HG03575 (cell line): Measurements from ENCODE around the gene C6orf89.

ENCODE experiments used
- ATAC-seq: cut with Tn5 transposase; IDR thresholded peaks from one replicate; pipeline ENCODE4 v1.9.1; 2021; ENCODE audit not compliant: unreplicated experiment, insufficient number of reproducible peaks, low FRiP score; ENCODE audit errors: extremely low read depth

The C6orf89 gene

GRCh38 chr6:36958775-36959554 lies 73.2 kb downstream of the C6orf89 start:
- no peak for ATAC-seq

- no peak for ATAC-seq
Observed at GRCh38 chr6:36959555-36960250, 74.0 kb downstream of the C6orf89 start.

DNA sequence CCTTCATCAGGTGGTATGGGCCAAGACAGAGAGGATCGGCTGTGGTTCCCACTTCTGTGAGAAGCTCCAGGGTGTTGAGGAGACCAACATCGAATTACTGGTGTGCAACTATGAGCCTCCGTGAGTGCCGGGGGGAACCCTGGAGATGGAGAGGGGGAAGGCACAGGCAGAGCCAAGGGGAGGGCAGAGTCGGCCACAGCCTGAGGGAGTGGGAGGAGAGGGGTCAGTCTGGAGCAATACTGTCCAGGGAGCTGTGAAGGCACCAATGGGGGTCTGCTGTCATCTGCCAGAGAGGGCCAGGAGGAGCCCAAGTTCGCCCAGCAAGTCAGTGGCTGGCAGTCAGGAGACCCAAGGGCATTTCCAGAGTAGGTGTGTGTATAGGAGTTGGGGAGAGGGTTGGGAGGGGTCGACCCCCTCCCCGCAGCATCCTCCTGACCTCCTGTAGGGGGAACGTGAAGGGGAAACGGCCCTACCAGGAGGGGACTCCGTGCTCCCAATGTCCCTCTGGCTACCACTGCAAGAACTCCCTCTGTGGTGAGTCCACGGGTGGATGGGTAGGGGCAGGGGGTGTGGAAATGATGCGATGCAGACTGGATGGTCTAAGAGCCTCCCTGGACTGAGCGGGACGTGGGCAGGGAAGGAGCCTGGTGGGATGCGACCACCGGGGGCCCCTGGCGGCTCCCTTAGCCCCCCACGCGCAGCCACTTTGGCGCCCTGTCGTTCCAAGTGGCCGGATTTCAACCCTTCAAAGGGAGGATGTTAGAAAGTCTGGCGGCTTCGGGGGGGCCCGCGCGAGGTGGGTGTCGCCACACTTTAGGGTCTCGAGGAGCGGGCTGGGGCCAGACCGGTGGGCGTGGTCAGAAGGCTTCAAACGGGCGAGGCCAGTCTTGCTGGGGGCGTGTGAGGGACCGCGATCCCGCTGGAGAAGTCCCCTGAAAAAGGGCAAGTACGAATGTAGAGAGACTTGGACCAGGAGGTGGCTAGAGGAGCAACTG lies 76.0 kb downstream of the C6orf89 start:
- ATAC-seq, result no peak

DNA sequence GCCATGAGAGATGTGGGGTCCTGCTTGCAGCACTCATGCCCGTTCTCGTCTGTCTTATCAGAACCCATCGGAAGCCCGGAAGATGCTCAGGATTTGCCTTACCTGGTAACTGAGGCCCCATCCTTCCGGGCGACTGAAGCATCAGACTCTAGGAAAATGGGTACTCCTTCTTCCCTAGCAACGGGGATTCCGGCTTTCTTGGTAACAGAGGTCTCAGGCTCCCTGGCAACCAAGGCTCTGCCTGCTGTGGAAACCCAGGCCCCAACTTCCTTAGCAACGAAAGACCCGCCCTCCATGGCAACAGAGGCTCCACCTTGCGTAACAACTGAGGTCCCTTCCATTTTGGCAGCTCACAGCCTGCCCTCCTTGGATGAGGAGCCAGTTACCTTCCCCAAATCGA lies 77.1 kb downstream of the C6orf89 start:
- no peak for ATAC-seq

GRCh38 chr6:36963451-36964290 lies 77.9 kb downstream of the C6orf89 start:
- no peak for ATAC-seq

- ATAC-seq, result no peak
Observed at GRCh38 chr6:36964349-36964748, 78.6 kb downstream of the C6orf89 start.

DNA sequence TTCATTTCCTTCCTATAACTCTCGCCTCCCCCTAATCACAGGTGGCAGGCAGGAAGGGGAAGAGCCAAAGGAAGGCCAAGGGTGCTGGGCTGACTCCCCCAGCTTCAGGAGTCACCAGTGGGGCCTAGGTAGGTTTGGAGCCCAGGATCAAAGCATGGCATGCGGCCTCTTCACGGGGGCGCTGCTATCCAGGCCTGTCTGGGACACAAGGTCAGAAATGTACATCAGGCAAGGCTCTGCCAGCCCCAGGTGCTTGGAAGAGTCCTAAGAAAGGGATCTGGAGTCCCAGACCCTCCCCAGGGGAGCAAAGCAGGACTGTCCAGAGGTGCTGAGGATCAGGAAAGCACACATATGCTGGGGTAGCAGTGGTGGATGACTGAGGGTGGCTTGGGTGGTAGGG lies 79.2 kb downstream of the C6orf89 start:
- no peak for ATAC-seq

DNA sequence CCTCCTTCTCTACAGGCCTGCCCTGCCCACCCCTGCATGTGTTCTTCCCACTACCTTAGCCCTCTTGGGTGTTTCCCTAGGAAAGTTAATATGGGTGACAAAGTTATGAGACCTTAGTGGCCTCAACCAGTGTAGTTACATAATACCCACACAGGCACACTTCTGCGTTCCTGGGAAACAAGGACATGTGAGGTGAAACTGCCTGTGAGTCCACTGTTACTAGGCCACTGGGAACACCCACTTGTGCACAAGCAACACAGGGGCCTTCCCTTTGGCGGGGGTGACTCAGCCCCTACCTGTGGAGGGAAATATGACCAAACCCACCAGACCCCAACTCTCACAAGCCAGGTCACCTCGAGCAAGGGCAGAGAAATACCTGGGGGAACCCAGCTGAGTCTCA lies 81.5 kb downstream of the C6orf89 start:
- no peak for ATAC-seq

GRCh38 chr6:36967757-36968156 lies 82.0 kb downstream of the C6orf89 start:
- ATAC-seq, result no peak

GRCh38 chr6:36968266-36968977 lies 82.7 kb downstream of the C6orf89 start:
- no peak for ATAC-seq

GRCh38 chr6:36969240-36969691 lies 83.5 kb downstream of the C6orf89 start:
- no peak for ATAC-seq

DNA sequence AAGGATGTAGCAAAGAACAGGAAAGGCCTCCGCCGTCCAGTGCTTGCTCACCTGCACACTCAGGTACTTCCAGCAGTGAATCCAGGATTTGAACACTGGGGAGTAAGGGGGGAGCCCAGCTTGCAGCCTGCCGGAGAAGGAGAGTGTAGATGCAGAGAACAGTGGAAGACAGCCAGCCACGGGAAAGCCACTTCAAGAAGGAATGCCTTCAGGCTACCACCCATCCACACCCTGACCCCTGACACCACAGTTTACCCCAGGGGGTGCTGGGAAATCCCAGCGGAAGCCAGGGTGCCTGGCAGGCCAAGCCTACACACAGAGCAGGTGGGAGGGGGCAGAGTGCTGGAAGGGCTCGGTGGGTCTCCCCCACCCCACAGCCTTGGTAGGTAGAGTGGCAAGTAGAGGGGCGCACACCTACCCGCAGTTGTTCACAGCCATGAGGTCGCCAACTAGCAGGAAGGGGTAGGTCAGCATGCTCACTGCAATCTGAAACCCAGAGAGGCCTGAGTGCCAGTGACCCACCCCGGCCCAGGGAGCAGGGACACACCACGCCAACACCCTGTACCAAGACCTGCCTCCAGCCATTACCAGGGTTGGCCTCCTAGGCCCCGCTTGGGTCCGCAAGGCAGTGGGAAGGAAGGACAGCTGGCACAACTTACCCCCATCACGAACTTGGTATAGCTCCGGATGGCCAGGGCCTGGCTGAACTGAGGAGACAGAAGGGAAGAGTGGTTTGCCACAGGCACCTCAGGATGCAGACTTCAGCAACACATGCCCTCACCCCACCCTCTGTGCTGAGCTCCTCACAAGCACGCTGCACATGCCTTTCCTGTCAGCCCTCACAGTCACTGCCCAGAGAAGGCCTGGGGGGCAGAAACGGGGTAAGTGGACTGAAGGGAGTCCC lies 84.5 kb downstream of the C6orf89 start:
- no peak for ATAC-seq

DNA sequence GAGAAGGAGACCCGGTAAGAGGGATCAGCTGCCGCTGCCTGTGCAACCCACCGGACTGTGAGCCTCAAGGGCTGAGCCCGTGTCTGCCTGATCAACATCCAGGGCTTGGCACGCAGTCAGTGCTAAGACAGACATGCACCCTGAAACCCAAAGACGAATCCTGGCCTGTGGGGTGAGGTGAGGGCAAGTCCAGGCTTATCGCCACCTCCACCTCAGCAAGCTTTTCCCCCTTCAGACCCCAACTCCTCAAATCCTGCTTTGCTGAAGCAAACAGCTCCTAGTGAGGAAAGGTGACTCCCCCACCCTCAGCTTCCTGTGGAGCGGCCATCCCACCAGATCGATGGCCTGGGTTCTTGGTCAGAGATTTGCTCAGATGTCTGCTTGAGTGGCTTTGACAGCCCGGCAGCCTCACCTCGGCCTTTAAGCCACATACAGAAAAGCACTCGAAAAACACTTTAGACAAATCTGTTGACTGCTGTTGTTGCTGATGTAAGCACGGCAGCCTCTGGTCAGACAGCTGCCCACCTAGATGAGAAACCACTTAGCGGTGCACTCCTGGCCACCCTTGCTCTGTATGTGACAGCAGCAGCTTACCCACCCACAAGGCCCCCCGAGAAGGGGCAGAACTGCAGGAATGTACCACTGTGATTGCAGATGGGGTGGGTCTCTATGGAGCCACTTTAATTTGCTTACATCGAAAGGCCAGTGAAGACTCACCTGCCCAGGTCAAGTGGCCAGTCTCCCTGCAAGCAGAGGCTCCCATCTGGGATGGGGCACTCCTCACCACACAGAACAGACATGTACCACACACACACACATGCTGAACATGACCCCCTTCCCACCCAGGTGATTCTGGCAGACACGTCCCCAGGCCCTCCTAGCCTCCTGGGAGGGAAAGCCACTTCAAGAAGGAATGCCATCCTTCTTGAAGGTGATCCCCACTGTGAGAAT lies 85.4 kb downstream of the C6orf89 start:
- no peak for ATAC-seq

DNA sequence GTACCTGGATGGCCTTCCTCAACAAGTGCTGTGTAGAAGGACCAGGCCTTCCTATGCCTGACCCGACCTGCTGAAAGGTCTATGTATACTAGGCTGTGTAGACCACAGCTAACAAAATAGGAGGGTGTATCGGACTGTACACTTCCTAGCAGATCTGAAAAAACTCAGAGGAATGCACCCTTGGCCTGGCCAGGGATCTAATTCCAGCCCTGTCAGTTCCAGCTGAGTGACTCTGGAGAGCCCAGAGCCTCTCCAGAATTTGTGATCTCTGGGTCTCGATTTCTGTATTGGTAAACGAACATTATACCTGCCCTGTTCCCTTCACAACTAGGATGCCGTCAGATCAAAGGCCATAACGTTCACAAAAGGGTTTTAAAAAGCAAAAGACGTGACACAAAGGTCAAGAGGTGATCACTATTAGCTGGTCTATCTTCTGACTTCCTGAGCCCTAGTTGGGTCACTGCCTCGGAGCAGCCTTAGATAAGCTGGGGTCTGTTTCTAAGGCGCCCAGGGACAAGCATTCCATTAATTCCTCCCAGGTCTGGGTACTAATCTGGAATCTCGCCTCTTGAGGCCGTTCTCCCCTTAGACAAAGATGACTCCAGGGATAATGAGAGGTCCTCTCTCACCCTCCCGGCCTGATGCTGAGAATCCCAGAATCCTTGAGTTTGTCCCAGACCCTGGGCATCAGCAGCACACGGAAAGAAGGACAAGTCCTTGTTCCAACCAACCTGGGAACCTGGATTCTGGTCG lies 86.3 kb downstream of the C6orf89 start:
- no peak for ATAC-seq

- ATAC-seq, result no peak
Observed at GRCh38 chr6:36973190-36973589, 87.4 kb downstream of the C6orf89 start.
